AG08395 (cell line): ENCODE measurements around the gene PCDHAC2.

Experiments used
- DNase-seq: peaks from one replicate; pipeline ENCODE4 v3.0.0; 2012; ENCODE audit warnings: mixed read lengths, low spot score

Gene PCDHAC2

GRCh38 chr5:140966293-140967225 is at the start of gene PCDHAC2:
TSS of gene PCDHAC2 (plus strand) at chr5:140966476. CDS start at chr5:140966767, 291 bp downstream.
- DNase-seq, result peak; percentile 5

- DNase-seq, result no peak
Measured at GRCh38 chr5:140923601-140924000, 42.7 kb upstream of the PCDHAC2 start.

- no peak for DNase-seq
Measured at GRCh38 chr5:140925806-140926442, 40.4 kb upstream of the PCDHAC2 start, which contains the start of gene PCDHAC1. TSS of gene PCDHAC1 (plus strand) at chr5:140926299. CDS start at chr5:140926893, 594 bp downstream.

- DNase-seq, result peak; percentile 49
Measured at GRCh38 chr5:140926443-140927227, 39.6 kb upstream of the PCDHAC2 start.

GRCh38 chr5:140927228-140927573 is 39.1 kb upstream of the PCDHAC2 start:
- no peak for DNase-seq

GRCh38 chr5:140934964-140935606 is 31.2 kb upstream of the PCDHAC2 start:
- DNase-seq, result no peak

GRCh38 chr5:140946578-140946977 is 19.7 kb upstream of the PCDHAC2 start:
- no peak for DNase-seq

GRCh38 chr5:140951636-140952035 is 14.6 kb upstream of the PCDHAC2 start:
- DNase-seq, result no peak

GRCh38 chr5:140953234-140953633 is 13.0 kb upstream of the PCDHAC2 start:
- no peak for DNase-seq

- no peak for DNase-seq
Measured at GRCh38 chr5:140962190-140962589, 4.1 kb upstream of the PCDHAC2 start.

- DNase-seq, result no peak
Measured at GRCh38 chr5:140964356-140964755, 1.9 kb upstream of the PCDHAC2 start.

- no peak for DNase-seq
Measured at GRCh38 chr5:140965905-140966292, 377 bp upstream of the PCDHAC2 start.

- no peak for DNase-seq
Measured at GRCh38 chr5:140967226-140967893, 1.1 kb downstream of the PCDHAC2 start.

- DNase-seq, result no peak
Measured at GRCh38 chr5:140969880-140970279, 3.6 kb downstream of the PCDHAC2 start.

GRCh38 chr5:140973550-140973949 is 7.3 kb downstream of the PCDHAC2 start:
- no peak for DNase-seq

- no peak for DNase-seq
Measured at GRCh38 chr5:140977003-140977402, 10.7 kb downstream of the PCDHAC2 start.

GRCh38 chr5:140978260-140978659 is 12.0 kb downstream of the PCDHAC2 start:
- no peak for DNase-seq

GRCh38 chr5:140978983-140979382 is 12.7 kb downstream of the PCDHAC2 start:
- no peak for DNase-seq

GRCh38 chr5:140982083-140982716 is 15.9 kb downstream of the PCDHAC2 start:
- DNase-seq, result no peak

- DNase-seq, result no peak
Measured at GRCh38 chr5:140986117-140986521, 19.8 kb downstream of the PCDHAC2 start.

- DNase-seq, result no peak
Measured at GRCh38 chr5:140988100-140988499, 21.8 kb downstream of the PCDHAC2 start.
